ENCODE results near the gene NRG2. TPM values are rescaled to one million over a fixed set of nuclear protein-coding genes. Genes with fewer than 3 reads are reported as not detected.

Gene NRG2
- total and polyA plus RNA-seq, 2 of the 8 experiments (the other 6 are each of a cell fraction or from before 2014, with no cell fraction given), result 0.27 to 0.54 TPM

GRCh38 chr5:139845846-139846681, 197.0 kb downstream of the NRG2 start:
- no peak overlapping the region for H4K8ac ChIP-seq (ENCODE audit: extremely low read depth, insufficient read depth, low read length)
- H4K91ac ChIP-seq (replicated peaks; ENCODE audit: insufficient read length, low read length), result no peak overlapping the region
- H3K56ac ChIP-seq (replicated peaks; ENCODE audit: insufficient read length, low read depth, low read length), result no peak overlapping the region
- FAIRE-seq (no peak), DNase-seq (ENCODE audit: low read depth in 1 of 2, low spot score in 2 of 2) (no peak)
- H3K14ac ChIP-seq (ENCODE audit: insufficient read length), result no peak overlapping the region
- 84% methylated on average over 18 of the region's 18 CpGs; no CpG with 5 or more reads in 1 of the 2 experiments for whole genome bisulfite sequencing, 2 experiments (ENCODE audit: extremely low coverage in 1 of 2, insufficient coverage in 1 of 2, insufficient read length in 1 of 2, insufficient replicate concordance in 2 of 2, low coverage in 1 of 2, low lambda C conversion rate in 2 of 2, missing lambda C conversion rate in 1 of 2)
- H3K4me2 ChIP-seq (ENCODE audit: insufficient read depth in 1 of 2, low read depth in 2 of 2, low read length in 2 of 2), result no peak overlapping the region
- H3K4ac ChIP-seq (replicated peaks; ENCODE audit: insufficient read length, low read depth, low read length), result no peak overlapping the region
- H3K23me2 ChIP-seq (ENCODE audit: low read depth, low read length), result peaks cover 5% of the 10 kb centered on the region; the same call in 1 of the 2 replicates
- POLR2A ChIA-PET (ENCODE audit: partially characterized antibody), result interaction anchor here (1.6 kb wide), 1 partner anchor 122 kb away, joined by 3 read pairs; no protein-coding TSS in a partner anchor
- no peaks in the 10 kb centered on the region for H3K9me3 ChIP-seq (ENCODE audit: insufficient read depth in 2 of 2, low read depth in 1 of 2, low read length in 1 of 2)
- no peak overlapping the region for H2AK5ac ChIP-seq (ENCODE audit: low read depth, low read length)
- peaks cover 0 to 2% (median 1%) of the 10 kb centered on the region in 4 experiments; a peak in 5 of 7 replicates for H3K4me1 ChIP-seq (replicated peaks in 1 of 4; ENCODE audit: control insufficient read depth in 3 of 4, insufficient read depth in 4 of 4, low read length in 3 of 4)
- H2BK15ac ChIP-seq (ENCODE audit: low read length), result no peak overlapping the region
- H2BK5ac ChIP-seq (ENCODE audit: low read depth, low read length), result no peak overlapping the region
- H3K36me3 ChIP-seq (ENCODE audit: control insufficient read depth in 2 of 4, insufficient read depth in 4 of 4, low read length in 3 of 4), result no peaks in the 10 kb centered on the region
- no peak overlapping the region for H3K18ac ChIP-seq (ENCODE audit: extremely low read depth, low read length)
- no peak overlapping the region for H3K9ac ChIP-seq (replicated peaks in 1 of 4; ENCODE audit: extremely low read depth in 1 of 4, low read depth in 3 of 4, low read length in 3 of 4)
- H3K79me2 ChIP-seq (ENCODE audit: control insufficient read depth in 1 of 2, insufficient read depth in 2 of 2, low read length in 2 of 2), result no peaks in the 10 kb centered on the region
- H3K79me1 ChIP-seq (ENCODE audit: low read depth, low read length), result no peaks in the 10 kb centered on the region
- CTCF ChIA-PET (ENCODE audit: partially characterized antibody), result interaction anchor here (0.7 to 7.1 kb wide), 15 partner anchors 9 to 876 kb away, joined by 3 to 113 read pairs (median 24); partner anchors contain the start of gene PSD2
- H4K5ac ChIP-seq (ENCODE audit: insufficient read length, low read depth, low read length), result no peak overlapping the region
- no peak overlapping the region for H2BK120ac ChIP-seq (replicated peaks; ENCODE audit: low read depth, low read length)
- H3K23ac ChIP-seq (ENCODE audit: insufficient read length), result no peak overlapping the region
- H2AFZ ChIP-seq (ENCODE audit: low read length), result no peak overlapping the region
- H2BK20ac ChIP-seq (ENCODE audit: low read length), result no peak overlapping the region
- H4K20me1 ChIP-seq (replicated peaks in 1 of 2; ENCODE audit: control insufficient read depth in 1 of 2, insufficient read depth in 2 of 2, low read length in 2 of 2), result peaks cover 3 to 7% of the 10 kb centered on the region in 2 experiments
- H3K27ac ChIP-seq (ENCODE audit: low read depth, low read length), result no peak overlapping the region
- peaks cover 16 to 53% (median 48%) of the 10 kb centered on the region in 4 experiments for H3K27me3 ChIP-seq (replicated peaks in 1 of 4; ENCODE audit: control insufficient read depth in 3 of 4, extremely low read depth in 1 of 4, insufficient read depth in 3 of 4, low read length in 3 of 4)
- H2BK12ac ChIP-seq (ENCODE audit: low read depth, low read length), result no peak overlapping the region
- no peak overlapping the region for H3K4me3 ChIP-seq (ENCODE audit: extremely low read depth in 1 of 4, insufficient read depth in 2 of 4, low read depth in 3 of 4, low read length in 4 of 4)
- TF ChIP-seq TAF7 (optimal IDR thresholded peaks at IDR 0.05; ENCODE audit: borderline replicate concordance, low read depth, low read length) (no peak), KDM1A (IDR thresholded peaks at IDR 0.05; ENCODE audit: borderline replicate concordance, low read length) (no peak), YY1 (IDR thresholded peaks at IDR 0.05; ENCODE audit: low read depth, low read length) (no peak), ATF3 (IDR thresholded peaks at IDR 0.05; ENCODE audit: insufficient read depth, low read depth, low read length) (no peak), EGR1 (IDR thresholded peaks at IDR 0.05; ENCODE audit: borderline replicate concordance, low read depth, low read length) (no peak), EZH2 (IDR thresholded peaks at IDR 0.05; ENCODE audit: low read depth, low read length, severe bottlenecking) (no peak)

All from H1 (cell line).